Spinal cord (tissue), 10 donors: Measurements from ENCODE around the gene INPP5E. TPM values are rescaled to one million over a fixed set of nuclear protein-coding genes. Genes with fewer than 3 reads are reported as not detected.
"Not testable (repeated sequence)": the region's sequence is repeated elsewhere in the genome, so short reads cannot be mapped to it uniquely, and the experiment has no call there.

Experiments used
- DNase-seq, 6 donors: peaks; one replicate each; pipeline versions ENCODE4 v3.0.0 to v3.0.0-alpha.2; 2013 to 2015; ENCODE audit warnings: low spot score in 6 of 6, low read depth in 4 of 6
- H3K27ac ChIP-seq: one replicate; pipeline ENCODE4 v1.5.1; 2013; ENCODE audit warnings: low read depth, low read length, control low read depth
- H3K27me3 ChIP-seq: one replicate; pipeline ENCODE4 v1.6.1; 2013; ENCODE audit warnings: low read length; ENCODE audit not compliant: control insufficient read depth, insufficient read depth
- H3K36me3 ChIP-seq: one replicate; pipeline ENCODE4 v1.6.1; 2013; ENCODE audit warnings: low read length; ENCODE audit not compliant: control insufficient read depth, insufficient read depth
- H3K4me1 ChIP-seq: one replicate; pipeline ENCODE4 v1.6.1; 2013; ENCODE audit warnings: low read length; ENCODE audit not compliant: control insufficient read depth, insufficient read depth
- H3K4me3 ChIP-seq: one replicate; pipeline ENCODE4 v1.5.1; 2013; ENCODE audit warnings: low read depth, low read length, control low read depth
- H3K9me3 ChIP-seq: one replicate; pipeline ENCODE4 v1.6.1; 2013; ENCODE audit warnings: low read length; ENCODE audit not compliant: control insufficient read depth, insufficient read depth
- WGBS: methylation state at CpG from one replicate; pipeline ENCODE4 v1.1.5; 2013; ENCODE audit warnings: missing lambda C conversion rate; ENCODE audit not compliant: insufficient coverage; 5-methylcytosine and 5-hydroxymethylcytosine counted together
- polyA plus RNA-seq, 2 donors: library from polyadenylated mRNA; unstranded; fragments of 120-200 nt; gene quantifications; one replicate each; pipeline ENCODE4 v1.2.1, GENCODE V29; 2013; ENCODE audit not compliant: insufficient read length in 2 of 2
- total RNA-seq, 2 donors: library from RNA; depleted of rRNA in 1 of 2; stranded (reverse); fragments of 120-200 nt in 1 of 2; fragments of >200 nt in 1 of 2; gene quantifications; one replicate each; pipeline versions ENCODE4 v1.2.3 to v1.2.4, GENCODE V29; 2013 to 2014
- donor health status: healthy.

Gene INPP5E
- total and polyA plus RNA-seq, 4 donors = 7.7 to 33.5 (median 23.3) TPM

- no peak overlapping the region for H3K27ac ChIP-seq
- H3K9me3 ChIP-seq = no peaks in the 10 kb centered on the region
- no peak overlapping the region for H3K4me3 ChIP-seq
- WGBS = 98% methylated on average over 26 of the region's 26 CpGs
- peaks cover 13% of the 10 kb centered on the region for H3K4me1 ChIP-seq
- H3K36me3 ChIP-seq = peaks cover 88% of the 10 kb centered on the region
- no peaks in the 10 kb centered on the region for H3K27me3 ChIP-seq
- DNase-seq = no peak
Measured at GRCh38 chr9:136432591-136432990, 7.1 kb downstream of the INPP5E start.

- WGBS = 93% methylated on average over 30 of the region's 36 CpGs
- peaks cover 82% of the 10 kb centered on the region for H3K36me3 ChIP-seq
- no peak for DNase-seq
Measured at GRCh38 chr9:136431782-136432350, 7.8 kb downstream of the INPP5E start.

GRCh38 chr9:136430588-136431234, 8.9 kb downstream of the INPP5E start:
- Histone ChIP-seq H3K9me3 (no peaks in the 10 kb centered on the region), H3K27me3 (no peaks in the 10 kb centered on the region), H3K4me1 (no peaks in the 10 kb centered on the region), H3K27ac (no peak overlapping the region), H3K36me3 (peaks cover 84% of the 10 kb centered on the region), H3K4me3 (no peak overlapping the region)
- DNase-seq = no peak
- 95% methylated on average over 22 of the region's 29 CpGs for WGBS

More at GRCh38 chr9:136431782-136432350, 7.8 kb downstream of the INPP5E start:
- no peak overlapping the region for H3K4me3 ChIP-seq
- H3K27ac ChIP-seq = no peak overlapping the region
- H3K27me3 ChIP-seq = no peaks in the 10 kb centered on the region
- H3K9me3 ChIP-seq = no peaks in the 10 kb centered on the region
- H3K4me1 ChIP-seq = peaks cover 6% of the 10 kb centered on the region

- H3K36me3 ChIP-seq = peaks cover 82% of the 10 kb centered on the region
- WGBS = 87% methylated on average over 30 of the region's 32 CpGs
- DNase-seq = no peak
Measured at GRCh38 chr9:136429683-136430491, 9.8 kb downstream of the INPP5E start.

GRCh38 chr9:136429075-136429628, 10.5 kb downstream of the INPP5E start:
- H3K4me3 ChIP-seq = no peak overlapping the region
- H3K36me3 ChIP-seq = peaks cover 82% of the 10 kb centered on the region
- WGBS = 91% methylated on average over 20 of the region's 21 CpGs
- no peaks in the 10 kb centered on the region for H3K4me1 ChIP-seq
- DNase-seq = no peak
- no peak overlapping the region for H3K27ac ChIP-seq
- no peaks in the 10 kb centered on the region for H3K27me3 ChIP-seq
- no peaks in the 10 kb centered on the region for H3K9me3 ChIP-seq

More at GRCh38 chr9:136429683-136430491, 9.8 kb downstream of the INPP5E start:
- H3K9me3 ChIP-seq = no peaks in the 10 kb centered on the region
- no peak overlapping the region for H3K4me3 ChIP-seq
- H3K27me3 ChIP-seq = no peaks in the 10 kb centered on the region
- H3K4me1 ChIP-seq = no peaks in the 10 kb centered on the region
- no peak overlapping the region for H3K27ac ChIP-seq

- H3K9me3 ChIP-seq = no peaks in the 10 kb centered on the region
- H3K36me3 ChIP-seq = peaks cover 82% of the 10 kb centered on the region
- no peak for DNase-seq
- H3K4me1 ChIP-seq = no peaks in the 10 kb centered on the region
- WGBS = 92% methylated on average over 11 of the region's 12 CpGs
- H3K27me3 ChIP-seq = no peaks in the 10 kb centered on the region
- no peak overlapping the region for H3K27ac ChIP-seq
- no peak overlapping the region for H3K4me3 ChIP-seq
Measured at GRCh38 chr9:136426787-136427186, 12.9 kb downstream of the INPP5E start.

GRCh38 chr9:136425367-136425766, 14.3 kb downstream of the INPP5E start:
- peaks cover 86% of the 10 kb centered on the region for H3K36me3 ChIP-seq
- DNase-seq = not testable (repeated sequence)
- 89% methylated on average over 7 of the region's 7 CpGs for WGBS

GRCh38 chr9:136424750-136425362, 14.8 kb downstream of the INPP5E start:
- H3K9me3 ChIP-seq = no peaks in the 10 kb centered on the region
- no peak for DNase-seq
- H3K27me3 ChIP-seq = no peaks in the 10 kb centered on the region
- no peaks in the 10 kb centered on the region for H3K4me1 ChIP-seq
- no peak overlapping the region for H3K27ac ChIP-seq
- WGBS = 88% methylated on average over 25 of the region's 27 CpGs
- H3K4me3 ChIP-seq = no peak overlapping the region
- H3K36me3 ChIP-seq = peaks cover 86% of the 10 kb centered on the region

More at GRCh38 chr9:136425367-136425766, 14.3 kb downstream of the INPP5E start:
- H3K27ac ChIP-seq, H3K27me3 ChIP-seq, H3K9me3 ChIP-seq, H3K4me3 ChIP-seq, H3K4me1 ChIP-seq: not testable (repeated sequence)

- H3K4me3 ChIP-seq = no peak overlapping the region
- H3K27me3 ChIP-seq = no peaks in the 10 kb centered on the region
- H3K27ac ChIP-seq = no peak overlapping the region
- H3K9me3 ChIP-seq = no peaks in the 10 kb centered on the region
- peaks cover 86% of the 10 kb centered on the region for H3K36me3 ChIP-seq
- 94% methylated on average over 43 of the region's 43 CpGs for WGBS
- no peaks in the 10 kb centered on the region for H3K4me1 ChIP-seq
- DNase-seq = no peak
Measured at GRCh38 chr9:136423432-136424146, 16.1 kb downstream of the INPP5E start.
